ENCODE measurements around the gene SPAG8.
A peak's percentile ranks its signal among the peaks of the same experiment; 100 is the strongest.

- peak; percentile 98 for TF ChIP-seq CTCF (conservative IDR thresholded peaks at IDR 0.05; ENCODE audit: low read length)
- TF ChIP-seq EZH2phosphoT487 (IDR thresholded peaks at IDR 0.05; ENCODE audit: borderline replicate concordance, low read depth, low read length), result no peak
Measured at GRCh38 chr9:35826071-35826701, 14.1 kb upstream of the SPAG8 start.
